Measurements from ENCODE around the gene SLC25A53.
"Not testable (repeated sequence)": the region's sequence is repeated elsewhere in the genome, so short reads cannot be mapped to it uniquely, and the experiment has no call there.

GRCh38 chrX:104110491-104111240 is 46.1 kb downstream of the SLC25A53 start:
- TF ChIP-seq CTCF (conservative IDR thresholded peaks at IDR 0.05; ENCODE audit: low read depth in 2 of 2); EZH2phosphoT487 (IDR thresholded peaks at IDR 0.05; ENCODE audit: unreplicated experiment); POLR2AphosphoS5 (IDR thresholded peaks at IDR 0.05; ENCODE audit: low read depth); ETS1 (IDR thresholded peaks at IDR 0.05); CREB1 (CRISPR knock-in tag; IDR thresholded peaks at IDR 0.05; ENCODE audit: low read depth); EZH2 (IDR thresholded peaks at IDR 0.05; ENCODE audit: low read depth, unreplicated experiment); STAT1 (IDR thresholded peaks at IDR 0.05; ENCODE audit: unreplicated experiment); ZNF114 (CRISPR knock-in tag; IDR thresholded peaks at IDR 0.05); JUNB (IDR thresholded peaks at IDR 0.05; ENCODE audit: unreplicated experiment); NANOG (IDR thresholded peaks at IDR 0.05; ENCODE audit: borderline replicate concordance); ZNF331 (CRISPR knock-in tag; IDR thresholded peaks at IDR 0.05; ENCODE audit: low read depth); ZNF462 (CRISPR knock-in tag; IDR thresholded peaks at IDR 0.05); REST (IDR thresholded peaks at IDR 0.05; ENCODE audit: unreplicated experiment): not testable (repeated sequence)
